Stimulated activated CD4-positive, alpha-beta T cell treated with anti-CD3 and anti-CD28 coated beads, Interleukin-4, amount 100 ng/mL, for 48 hours (primary cell): ENCODE measurements around the gene TNKS1BP1.

Experiments used
- DNase-seq, 2 donors: peaks; one replicate each; pipeline ENCODE4 v3.0.0-alpha.2; 2020; ENCODE audit warnings: low read depth in 2 of 2

Gene TNKS1BP1

GRCh38 chr11:57260937-57261783, 63.6 kb downstream of the TNKS1BP1 start:
- DNase-seq = no peak

- DNase-seq = no peak
These were observed 68.6 kb downstream of the TNKS1BP1 start for GRCh38 chr11:57256119-57256518.

GRCh38 chr11:57255618-57256017, 69.1 kb downstream of the TNKS1BP1 start:
- DNase-seq = no peak

GRCh38 chr11:57254631-57255030, 70.1 kb downstream of the TNKS1BP1 start:
- DNase-seq = no peak

- DNase-seq = no peak
These were observed 73.2 kb downstream of the TNKS1BP1 start for GRCh38 chr11:57251491-57252104.

GRCh38 chr11:57251037-57251436, 73.7 kb downstream of the TNKS1BP1 start:
- no peak for DNase-seq
